SKM-1 (cell line): ENCODE data around the gene STRAP.
A peak's percentile ranks its signal among the peaks of the same experiment; 100 is the strongest.

ENCODE experiments used
- DNase-seq: peaks from one replicate; lab custom pipeline; 2025; ENCODE audit not compliant: unreplicated experiment; lab: John Stamatoyannopoulos, UW

STRAP gene, protein sequence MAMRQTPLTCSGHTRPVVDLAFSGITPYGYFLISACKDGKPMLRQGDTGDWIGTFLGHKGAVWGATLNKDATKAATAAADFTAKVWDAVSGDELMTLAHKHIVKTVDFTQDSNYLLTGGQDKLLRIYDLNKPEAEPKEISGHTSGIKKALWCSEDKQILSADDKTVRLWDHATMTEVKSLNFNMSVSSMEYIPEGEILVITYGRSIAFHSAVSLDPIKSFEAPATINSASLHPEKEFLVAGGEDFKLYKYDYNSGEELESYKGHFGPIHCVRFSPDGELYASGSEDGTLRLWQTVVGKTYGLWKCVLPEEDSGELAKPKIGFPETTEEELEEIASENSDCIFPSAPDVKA

DNA sequence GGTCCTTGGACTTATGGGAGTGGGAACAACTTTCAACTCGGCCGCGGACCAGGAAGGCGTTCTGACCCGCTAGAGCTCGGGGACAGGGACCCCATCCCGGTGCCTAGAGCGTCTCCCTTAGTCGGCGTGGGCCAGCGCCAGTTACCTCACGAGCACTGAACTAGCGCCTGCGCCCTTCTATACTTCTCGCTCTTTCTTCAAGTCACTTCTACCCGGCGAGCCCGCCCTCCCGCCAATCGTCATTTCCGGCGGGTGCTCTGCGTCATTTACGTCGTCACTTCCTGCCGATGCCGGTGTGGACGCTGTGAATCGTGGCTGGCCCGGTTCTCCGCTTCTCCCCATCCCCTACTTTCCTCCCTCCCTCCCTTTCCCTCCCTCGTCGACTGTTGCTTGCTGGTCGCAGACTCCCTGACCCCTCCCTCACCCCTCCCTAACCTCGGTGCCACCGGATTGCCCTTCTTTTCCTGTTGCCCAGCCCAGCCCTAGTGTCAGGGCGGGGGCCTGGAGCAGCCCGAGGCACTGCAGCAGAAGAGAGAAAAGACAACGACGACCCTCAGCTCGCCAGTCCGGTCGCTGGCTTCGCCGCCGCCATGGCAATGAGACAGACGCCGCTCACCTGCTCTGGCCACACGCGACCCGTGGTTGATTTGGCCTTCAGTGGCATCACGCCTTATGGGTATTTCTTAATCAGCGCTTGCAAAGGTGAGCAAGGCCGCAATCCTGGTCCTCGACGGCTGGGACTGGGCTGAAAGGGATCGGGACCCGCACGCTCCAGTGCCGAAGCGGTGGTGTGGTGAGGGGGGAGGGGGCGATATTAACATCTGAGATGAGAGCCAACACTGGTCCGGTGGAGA, at the start of gene STRAP:
TSS of gene STRAP (plus strand) at position 270 of the 854 bp plus-strand sequence. CDS start at position 591, 321 bp downstream.
- DNase-seq: peak; percentile 64

DNA sequence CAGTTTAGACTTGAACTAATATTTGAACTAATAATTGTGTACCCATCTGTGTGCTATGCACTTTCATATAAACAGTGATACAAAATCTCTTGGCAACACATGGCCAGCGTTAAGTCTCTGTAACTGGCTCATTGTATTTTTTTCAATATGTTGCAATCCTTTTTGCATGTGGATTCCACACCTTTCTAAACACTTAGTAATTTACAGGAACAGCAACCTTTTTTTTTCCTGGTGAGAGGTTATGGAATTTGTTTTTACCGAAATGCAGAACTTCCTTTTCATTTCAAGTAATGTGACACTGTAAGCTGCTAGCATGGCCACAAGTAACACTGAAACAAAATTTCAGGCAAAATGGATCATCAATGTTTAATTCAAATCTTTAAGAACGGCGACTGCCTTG, 47.6 kb upstream of the STRAP start:
- no peak for DNase-seq

DNA sequence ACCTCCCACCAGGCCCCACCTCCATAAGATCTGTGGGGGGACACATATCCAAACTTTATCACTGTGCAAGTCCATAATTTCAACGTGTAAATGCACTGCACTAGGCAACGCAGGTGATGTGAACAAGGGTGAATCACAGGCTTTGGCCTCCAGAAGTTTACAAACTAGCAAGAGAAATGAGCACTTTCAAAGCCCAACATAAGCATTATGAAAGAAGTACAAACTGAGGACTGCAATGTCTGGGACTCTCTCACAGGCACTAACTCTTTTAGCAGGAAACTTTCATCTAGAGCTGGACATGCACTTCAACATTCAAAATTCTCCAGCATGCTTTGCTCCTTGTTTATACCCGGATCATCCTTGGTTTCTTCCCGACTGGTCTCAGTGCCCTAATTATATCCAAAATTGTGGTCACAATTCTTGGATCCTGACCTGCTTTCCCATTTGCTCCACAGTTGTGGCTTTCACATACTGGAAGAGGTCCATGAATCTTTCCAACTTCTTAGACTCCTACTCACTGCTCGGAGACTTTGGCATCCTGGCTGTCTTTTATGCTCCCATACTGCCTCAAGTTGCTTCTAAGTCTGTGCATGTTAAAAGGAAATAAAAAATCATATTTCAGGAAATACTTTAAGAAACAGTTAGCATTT, 44.9 kb upstream of the STRAP start:
- DNase-seq: no peak

DNA sequence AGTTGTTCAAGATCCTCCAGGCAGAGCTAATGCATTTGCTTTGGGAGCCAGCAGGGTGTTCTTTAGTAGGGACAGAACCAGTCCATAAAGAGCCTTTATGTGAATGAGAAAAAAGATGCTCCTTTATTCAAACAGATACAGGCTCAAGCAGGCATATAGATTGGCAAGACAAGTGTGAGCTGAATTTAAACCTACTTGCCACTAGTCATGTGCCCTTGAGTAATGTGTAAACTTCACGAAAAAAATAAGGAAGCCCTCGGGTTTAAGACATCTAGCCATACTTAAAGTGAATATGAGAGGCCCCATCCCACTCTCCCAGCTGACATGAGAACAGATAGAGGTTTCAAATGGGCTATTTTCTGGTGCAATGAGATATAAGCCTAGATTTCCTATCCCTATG, 43.1 kb upstream of the STRAP start:
- no peak for DNase-seq

DNA sequence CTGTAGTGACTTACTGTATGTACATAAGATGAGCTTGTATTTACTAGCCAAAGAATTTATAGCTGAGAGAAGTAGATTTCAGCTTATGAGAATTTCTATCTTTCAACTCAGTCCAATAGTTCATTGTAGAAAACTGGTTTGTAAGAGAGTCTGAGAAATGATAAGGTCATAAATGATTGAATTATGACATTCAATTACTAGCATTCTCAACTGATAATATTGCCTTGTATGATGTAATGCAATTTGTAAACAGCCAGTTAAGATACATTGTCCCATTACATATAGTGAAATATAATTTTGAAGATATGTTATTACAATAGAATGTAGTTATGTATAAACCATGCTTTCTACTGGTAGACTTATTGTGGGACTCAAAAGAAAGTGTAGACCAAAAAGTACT, 42.5 kb upstream of the STRAP start:
- no peak for DNase-seq

DNA sequence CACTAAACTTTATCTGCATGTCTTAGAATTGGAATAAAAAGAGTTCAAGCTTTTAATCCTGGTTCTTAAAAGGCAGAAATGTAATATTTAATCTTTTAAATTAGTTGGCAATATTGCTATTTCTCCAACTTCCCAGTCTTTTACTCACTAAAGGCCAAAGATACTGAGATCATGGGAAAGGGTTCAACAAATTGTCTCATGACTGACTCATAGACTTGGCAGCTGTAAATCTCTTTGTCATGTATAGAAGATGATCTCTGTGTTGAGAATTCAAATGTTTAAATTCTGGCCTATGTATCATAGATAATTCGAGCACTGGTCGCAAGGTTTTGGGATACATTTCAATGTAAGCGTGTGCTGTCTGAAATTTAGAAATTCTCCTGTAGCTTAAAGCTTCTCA, 40.1 kb upstream of the STRAP start:
- DNase-seq: no peak

DNA sequence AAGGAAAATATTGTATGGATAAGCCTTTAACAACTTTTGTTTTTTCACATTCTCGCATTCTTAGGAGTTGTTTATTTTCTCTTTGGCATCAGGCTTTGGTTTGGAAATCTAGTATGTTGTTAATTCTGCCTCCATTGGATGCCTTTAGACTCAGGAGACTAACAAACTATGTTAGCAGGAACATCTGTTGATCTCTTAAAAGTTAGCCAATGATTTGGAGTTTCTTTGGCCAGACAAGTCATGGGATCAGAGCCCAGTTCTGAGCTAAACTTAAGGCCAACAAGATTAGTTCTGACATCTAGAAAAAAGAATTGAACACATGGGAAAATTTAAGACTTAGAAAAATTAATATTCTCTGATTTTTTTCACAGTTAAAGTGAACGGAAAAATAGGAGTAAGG, 35.3 kb upstream of the STRAP start:
- no peak for DNase-seq

DNA sequence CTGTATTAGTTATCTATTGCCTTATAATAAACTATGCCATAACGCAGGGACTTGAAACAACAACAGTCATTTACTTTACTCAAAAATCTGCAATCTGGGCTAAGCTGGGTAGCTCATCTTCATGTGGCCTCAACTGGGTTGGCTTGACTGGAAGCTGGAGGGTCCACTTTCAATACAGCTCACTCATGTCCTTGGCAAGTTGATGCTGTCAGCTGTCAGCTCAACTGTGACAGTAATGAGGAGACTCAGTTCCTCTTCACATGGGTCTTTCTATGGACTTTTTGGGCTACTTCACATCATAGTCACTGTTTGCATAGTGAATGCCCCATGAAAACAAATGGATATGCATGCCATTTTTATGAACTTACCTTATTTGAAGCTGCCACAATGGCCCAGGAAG, 33.6 kb upstream of the STRAP start:
- no peak for DNase-seq

DNA sequence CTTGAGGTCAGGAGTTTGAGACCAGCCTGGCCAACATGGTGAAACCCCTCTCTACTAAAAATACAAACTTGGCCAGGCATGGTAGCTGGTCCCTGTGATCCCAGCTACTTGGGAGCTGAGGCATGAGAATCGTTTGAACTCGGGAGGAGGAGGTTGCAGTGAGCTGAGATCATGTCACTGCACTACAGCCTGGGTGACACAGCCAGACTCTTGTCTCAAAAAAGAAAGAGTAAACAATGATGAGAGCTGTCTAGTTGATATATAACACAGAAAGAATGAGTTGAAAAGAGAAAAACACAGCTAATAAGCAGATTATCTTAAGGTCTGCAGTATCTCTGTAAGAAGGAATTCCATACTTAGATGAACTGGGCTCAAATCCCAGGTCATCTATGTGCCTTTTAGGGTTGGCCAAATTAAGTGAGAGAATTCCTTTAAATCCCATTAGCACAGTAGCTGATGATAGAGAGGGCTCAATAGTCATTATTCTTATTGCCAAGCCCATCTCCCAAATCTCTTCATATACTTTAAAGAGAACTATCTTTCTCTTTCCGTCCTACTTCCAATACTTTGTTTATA, 31.1 kb upstream of the STRAP start:
- no peak for DNase-seq

DNA sequence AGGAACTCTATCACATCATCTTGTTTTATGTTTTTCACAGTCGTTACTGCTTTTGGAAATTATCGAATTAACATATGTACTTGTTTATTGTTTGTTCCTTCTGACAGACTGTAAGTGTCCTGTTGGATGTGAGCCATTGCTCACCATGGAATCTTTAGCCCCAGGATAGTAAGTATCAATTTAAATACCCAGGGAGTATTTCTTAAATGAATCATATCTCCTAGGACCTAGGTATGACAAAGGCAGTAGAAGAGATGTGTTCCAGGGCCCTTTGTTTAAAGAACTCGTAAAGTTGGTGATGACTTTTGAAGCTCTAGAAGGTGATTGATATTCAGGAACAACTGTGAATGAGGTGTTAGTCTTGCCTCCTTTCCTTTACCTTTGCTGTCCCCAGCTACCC, 30.3 kb upstream of the STRAP start:
- DNase-seq: no peak

DNA sequence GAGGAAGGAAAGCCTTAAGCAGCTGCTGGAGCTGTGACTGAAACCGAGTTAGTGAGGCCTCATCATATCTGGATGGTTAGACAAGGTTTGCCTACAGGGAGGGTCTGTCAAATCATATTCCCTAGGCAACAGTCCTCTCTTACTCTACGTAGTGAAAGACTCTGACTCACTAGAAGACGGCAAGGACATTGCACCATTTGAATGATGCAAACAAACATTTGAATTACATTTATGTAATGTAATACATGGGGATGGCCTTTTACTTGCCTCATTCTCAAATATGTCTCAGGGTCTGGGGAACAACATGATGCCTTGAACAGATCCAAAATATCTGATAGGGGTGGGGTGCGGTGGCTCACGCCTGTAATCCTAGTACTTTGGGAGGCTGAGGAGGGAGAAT, 29.8 kb upstream of the STRAP start:
- no peak for DNase-seq

DNA sequence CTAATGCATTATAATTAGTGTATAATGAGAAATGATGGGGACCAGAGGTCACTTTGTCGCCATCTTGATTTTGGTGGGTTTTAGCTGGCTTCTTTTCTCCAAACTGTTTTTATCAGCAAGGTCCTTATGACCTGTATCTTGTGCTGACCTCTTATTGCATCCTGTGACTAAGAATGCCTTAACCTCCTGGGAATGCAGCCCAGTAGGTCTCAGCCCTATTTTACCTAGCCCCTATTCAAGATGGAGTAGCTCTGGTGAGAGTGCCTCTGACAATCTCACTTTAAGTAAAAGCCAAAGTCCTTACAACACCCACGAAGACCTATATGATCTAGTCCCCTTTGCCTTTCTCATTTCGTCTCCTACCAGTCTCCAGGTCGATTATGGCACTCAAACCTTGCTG, 28.3 kb upstream of the STRAP start:
- no peak for DNase-seq

DNA sequence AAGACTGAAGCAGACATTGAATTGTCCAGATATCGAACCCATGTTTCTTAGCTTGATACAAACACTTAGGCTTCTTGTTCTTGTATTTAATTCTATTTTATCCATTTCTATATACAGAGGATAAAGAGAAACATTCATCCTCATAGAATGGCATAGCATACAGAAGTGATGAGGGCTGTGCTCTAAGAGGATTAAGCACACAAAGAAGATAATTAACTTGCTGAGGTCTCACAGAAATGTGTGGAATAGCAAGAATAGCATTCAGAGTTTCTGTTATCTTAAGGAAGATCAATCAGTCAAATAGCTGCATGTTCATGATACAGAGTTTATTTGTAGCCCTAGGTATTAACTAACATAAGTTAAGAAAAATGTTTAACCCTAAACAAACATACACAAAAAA, 27.3 kb upstream of the STRAP start:
- no peak for DNase-seq

DNA sequence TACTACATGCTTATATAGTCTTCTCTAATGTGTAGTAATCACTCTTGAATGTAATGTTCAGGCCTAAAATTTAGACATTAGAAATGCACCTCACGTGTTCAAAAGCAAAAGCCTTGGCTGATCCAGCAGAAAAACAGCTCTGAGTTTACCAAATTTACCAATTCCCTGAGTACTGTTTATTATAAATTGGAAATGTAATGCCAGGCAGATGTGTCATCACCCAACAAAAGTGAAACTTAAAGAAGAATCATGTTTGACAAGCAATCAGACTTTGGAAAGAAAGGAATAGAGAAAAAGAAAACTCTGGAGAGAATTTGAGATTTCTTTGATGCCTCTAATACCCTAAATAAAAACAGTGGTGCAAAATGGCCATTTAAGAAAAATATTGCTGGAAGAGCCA, 26.5 kb upstream of the STRAP start:
- DNase-seq: no peak

DNA sequence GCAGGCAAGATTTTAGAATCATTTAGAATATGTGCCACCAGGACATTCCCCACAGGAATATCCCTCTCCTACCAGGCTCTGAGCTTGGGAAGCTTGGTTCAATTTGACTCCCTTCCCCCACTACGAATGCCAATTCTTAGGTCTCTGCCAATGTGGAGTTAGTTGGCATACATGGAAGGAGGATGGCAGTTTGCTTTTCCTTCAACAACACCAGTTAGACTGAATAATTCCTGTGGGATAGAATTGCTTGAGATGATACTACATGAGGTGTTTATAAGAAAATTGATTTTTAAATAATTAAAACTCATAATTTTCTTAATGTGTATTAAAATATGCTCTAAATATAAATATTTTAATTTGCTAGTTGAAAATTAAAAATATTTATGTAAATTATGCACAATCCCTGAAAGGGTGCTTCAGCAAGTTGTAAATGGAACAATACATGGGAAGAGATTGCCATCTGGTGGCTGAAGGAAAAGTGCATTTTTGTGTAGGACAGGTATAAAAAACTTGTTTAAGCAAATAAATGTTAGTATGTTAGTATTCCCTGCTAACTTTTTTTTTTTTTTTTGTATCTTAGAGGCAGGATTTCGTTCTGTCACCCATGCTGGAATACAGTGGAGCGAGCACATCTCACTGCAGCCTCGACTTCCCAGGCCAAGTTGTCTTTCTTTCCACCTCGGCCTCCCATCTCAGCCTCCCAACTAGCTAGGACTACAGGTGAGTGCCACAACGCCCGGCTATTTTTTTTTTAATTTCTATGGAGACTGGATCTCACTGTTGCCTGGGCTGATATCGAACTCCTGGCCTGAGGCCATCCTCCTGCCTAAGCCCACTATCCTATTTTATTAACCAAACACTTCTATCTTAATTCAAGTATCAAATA, 25.8 kb upstream of the STRAP start:
- DNase-seq: peak; percentile 1

DNA sequence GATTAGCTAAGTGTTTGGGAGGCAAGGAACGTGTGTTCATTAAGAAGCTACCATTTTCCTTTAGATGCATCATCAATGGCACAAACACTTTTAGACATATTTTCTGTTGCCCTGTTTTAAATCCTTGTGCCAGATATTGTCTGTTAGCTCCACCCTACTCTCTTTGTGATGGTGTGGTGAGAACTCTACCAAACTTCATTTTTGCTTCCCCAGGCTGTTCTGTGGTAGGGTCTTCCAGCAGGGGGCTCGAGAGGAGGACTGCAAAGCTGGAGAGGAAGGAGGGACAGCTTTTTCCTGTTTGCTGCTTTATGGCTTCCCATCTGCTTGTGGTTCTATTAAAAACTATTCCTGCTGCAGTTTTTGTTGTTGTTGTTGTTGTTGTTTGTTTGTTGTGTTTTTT, 23.8 kb upstream of the STRAP start:
- no peak for DNase-seq

DNA sequence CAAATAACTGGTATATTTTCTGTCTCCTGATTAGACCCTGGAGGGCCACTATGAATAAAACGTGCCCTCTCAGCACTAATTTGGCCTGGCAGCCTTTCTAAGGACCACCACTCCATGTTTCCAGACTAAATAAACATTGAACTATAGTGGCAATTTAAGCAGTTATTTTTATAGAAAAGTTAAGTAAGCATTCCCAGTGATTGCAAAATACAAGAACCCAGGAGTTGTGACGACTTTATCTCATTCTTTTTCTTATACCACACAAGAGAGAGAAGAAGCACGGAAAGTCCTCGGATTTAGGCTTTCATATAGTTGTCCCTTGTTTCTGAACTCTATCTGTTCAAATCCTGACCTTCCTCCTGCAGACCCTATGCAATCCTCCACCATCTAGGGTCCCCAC, 23.1 kb upstream of the STRAP start:
- DNase-seq: no peak

DNA sequence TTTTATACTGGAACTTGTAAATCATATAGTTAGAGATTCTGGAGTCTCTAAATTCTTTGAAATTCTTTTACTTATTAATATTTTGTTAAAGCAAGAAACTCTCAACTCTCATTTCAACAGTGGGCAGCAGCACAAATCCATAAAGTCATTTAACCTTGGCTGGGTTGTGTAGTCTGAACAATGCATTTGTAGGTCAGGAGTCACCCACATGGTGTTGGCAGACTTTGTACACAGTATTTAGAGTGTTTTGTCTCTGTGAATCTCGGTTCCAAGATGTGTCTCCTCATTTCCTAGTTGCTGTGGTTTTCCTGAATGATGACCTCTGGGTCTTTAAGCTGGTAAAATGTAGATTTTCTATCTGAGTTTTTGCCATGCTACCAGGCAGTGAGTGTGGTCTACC, 20.8 kb upstream of the STRAP start:
- DNase-seq: no peak

DNA sequence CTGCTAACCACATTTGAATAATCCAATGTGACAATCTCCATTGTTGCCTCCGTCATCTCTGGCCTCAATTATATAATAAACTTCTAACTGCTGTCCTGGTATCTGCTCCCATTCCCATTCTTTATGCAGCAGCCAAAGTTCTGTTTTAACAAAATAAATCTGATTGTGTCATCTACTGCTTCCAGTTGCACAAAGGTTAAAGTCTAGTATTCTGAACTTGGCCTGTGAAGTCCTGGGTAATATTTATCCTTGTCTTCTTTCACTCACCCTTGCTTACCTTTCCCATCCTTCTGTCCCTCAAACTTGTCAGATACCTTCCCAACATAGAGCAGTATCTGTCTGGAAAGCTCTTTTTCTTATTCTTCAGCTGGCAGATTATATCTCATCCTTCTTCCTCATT, 19.3 kb upstream of the STRAP start:
- no peak for DNase-seq

DNA sequence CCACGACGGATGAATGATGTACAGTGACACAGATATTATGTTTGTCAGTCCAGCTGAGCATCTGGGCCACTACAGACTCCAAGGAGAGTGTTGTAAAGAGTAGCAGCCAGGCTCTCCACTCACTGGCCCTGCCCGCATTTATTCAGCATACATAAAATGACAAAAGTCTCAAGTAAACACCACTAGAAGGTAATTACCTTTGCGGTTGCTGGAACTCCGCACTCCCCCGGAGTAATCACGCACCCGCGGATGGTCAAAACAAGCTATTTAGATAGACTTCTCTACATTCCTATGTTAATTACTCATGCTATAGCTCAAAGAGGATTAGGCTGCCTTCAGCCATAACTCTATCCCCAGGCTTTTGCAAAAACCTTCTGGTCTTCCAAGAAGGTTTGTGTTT, 18.8 kb upstream of the STRAP start:
- DNase-seq: no peak

DNA sequence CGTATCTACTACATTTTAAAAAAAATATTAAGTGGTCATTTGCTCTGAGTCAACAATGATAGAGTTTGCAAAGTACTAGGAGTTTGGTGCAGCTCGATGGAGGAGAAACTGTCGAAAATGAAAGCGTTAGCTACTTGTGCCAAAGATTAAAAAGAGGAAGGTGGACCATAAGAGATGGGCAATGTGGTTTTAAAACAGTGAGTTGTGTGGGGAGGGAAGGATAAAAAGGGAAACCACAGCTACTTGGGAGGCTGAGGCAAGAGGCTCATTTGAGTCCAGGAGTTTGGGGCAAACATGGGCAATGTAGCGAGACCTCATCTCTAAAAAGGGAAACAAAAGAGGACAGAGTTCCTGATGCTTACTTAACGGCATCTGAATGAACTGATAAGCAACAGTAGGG, 18.2 kb upstream of the STRAP start:
- peak; percentile 43 for DNase-seq
